ENCODE data around the gene TEC.

TEC gene

GRCh38 chr4:48119646-48120045, 150.0 kb downstream of the TEC start:
- DNase-seq = no peak

GRCh38 chr4:48118081-48118480, 151.6 kb downstream of the TEC start:
- DNase-seq = no peak

- DNase-seq = no peak
Observed at GRCh38 chr4:48116582-48116981, 153.1 kb downstream of the TEC start.

GRCh38 chr4:48114412-48114811, 155.2 kb downstream of the TEC start:
- DNase-seq = no peak

- no peak for DNase-seq
Observed at GRCh38 chr4:48112017-48112667, 157.5 kb downstream of the TEC start.

- DNase-seq = no peak
Observed at GRCh38 chr4:48110452-48110978, 159.1 kb downstream of the TEC start.

GRCh38 chr4:48109413-48110263, 160.0 kb downstream of the TEC start:
- DNase-seq = no peak

GRCh38 chr4:48108309-48109073, 161.1 kb downstream of the TEC start:
- DNase-seq = no peak

GRCh38 chr4:48105230-48105629, 164.4 kb downstream of the TEC start:
- no peak for DNase-seq

- no peak for DNase-seq
Observed at GRCh38 chr4:48103483-48104139, 166.0 kb downstream of the TEC start.

- no peak for DNase-seq
Observed at GRCh38 chr4:48102303-48102702, 167.3 kb downstream of the TEC start.

GRCh38 chr4:48100256-48100655, 169.4 kb downstream of the TEC start:
- DNase-seq = no peak

- DNase-seq = no peak
Observed at GRCh38 chr4:48095441-48095840, 174.2 kb downstream of the TEC start.

GRCh38 chr4:48093991-48094416, 175.6 kb downstream of the TEC start:
- no peak for DNase-seq

- DNase-seq = no peak
Observed at GRCh38 chr4:48090621-48091020, 179.0 kb downstream of the TEC start.

- no peak for DNase-seq
Observed at GRCh38 chr4:48085821-48086589, 183.6 kb downstream of the TEC start.
